IPS DF 6.9 (cell line): ENCODE results near the gene ANTXR2.

Experiments
- DNase-seq: peaks from one replicate; pipeline ENCODE4 v3.0.0-alpha.2; 2013; ENCODE audit warnings: low read depth, low spot score
- H3K27ac ChIP-seq: one replicate; pipeline ENCODE4 v1.5.1; 2013; ENCODE audit warnings: low read length, control low read depth
- H3K27me3 ChIP-seq: 2 replicates; pipeline ENCODE4 v1.6.1; 2013; ENCODE audit warnings: mild to moderate bottlenecking, low read length; ENCODE audit not compliant: control insufficient read depth, insufficient read depth
- H3K36me3 ChIP-seq: 2 replicates; pipeline ENCODE4 v1.6.1; 2013; ENCODE audit warnings: low read length; ENCODE audit not compliant: control insufficient read depth, insufficient read depth
- H3K4me1 ChIP-seq: 2 replicates; pipeline ENCODE4 v1.6.1; 2013; ENCODE audit warnings: low read length; ENCODE audit not compliant: control insufficient read depth, insufficient read depth
- H3K4me3 ChIP-seq: 2 replicates; pipeline ENCODE4 v1.5.1; 2013; ENCODE audit warnings: mild to moderate bottlenecking, low read length
- H3K9me3 ChIP-seq: 2 replicates; pipeline ENCODE4 v1.6.1; 2013; ENCODE audit warnings: low read length, inconsistent platforms; ENCODE audit not compliant: control insufficient read depth, insufficient read depth
- WGBS: extraction: QIAGEN DNeasy Blood & Tissue Kit; methylation state at CpG from one replicate; pipeline ENCODE4 v1.1.7; 2013; ENCODE audit warnings: mixed read lengths, missing lambda C conversion rate; ENCODE audit not compliant: insufficient read length, insufficient coverage; 5-methylcytosine and 5-hydroxymethylcytosine counted together

ANTXR2 gene

DNA sequence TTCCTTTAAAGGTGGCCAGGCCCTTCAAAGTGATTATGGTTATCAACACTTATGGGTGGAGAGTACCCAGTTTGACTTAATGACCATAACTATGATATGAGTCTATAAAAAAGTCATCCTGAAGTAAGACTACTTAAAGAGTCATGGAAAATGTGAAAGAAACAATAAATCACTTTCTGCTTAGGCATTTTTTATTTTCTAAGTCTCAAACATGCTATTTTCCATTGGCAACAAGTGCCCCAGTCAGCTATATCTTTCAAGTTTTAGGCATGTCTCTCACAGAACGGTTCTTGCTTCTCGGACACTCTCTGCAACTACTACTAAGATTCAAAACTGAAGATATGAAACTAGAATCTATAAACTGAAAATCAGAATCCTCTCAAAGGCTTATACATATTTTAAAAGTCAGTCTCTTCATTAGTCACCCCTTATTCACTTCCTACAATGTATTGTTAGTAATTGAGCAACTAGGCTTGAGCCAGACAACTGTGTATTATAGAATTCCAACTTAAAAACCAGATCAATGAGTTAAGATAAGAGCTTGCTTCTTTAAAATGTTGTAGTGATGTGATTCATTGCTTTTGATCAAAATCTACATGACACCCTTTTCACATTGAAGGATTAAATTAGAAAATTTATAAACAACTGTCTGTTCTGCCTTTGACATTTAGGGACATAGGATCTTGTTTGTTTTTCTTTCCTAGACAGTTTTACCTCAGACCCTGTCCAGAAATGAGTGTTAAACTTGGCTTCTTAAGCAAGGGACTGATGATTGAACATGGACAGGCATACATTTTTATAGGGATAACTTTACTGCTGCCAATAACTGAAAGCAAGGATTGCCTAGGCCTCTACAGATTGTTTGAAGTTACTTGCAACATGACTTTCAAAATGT, 2.9 kb downstream of the ANTXR2 start:
- Histone ChIP-seq H3K4me1 (no peaks in the 10 kb centered on the region), H3K27ac (no peak overlapping the region), H3K27me3 (no peaks in the 10 kb centered on the region), H3K36me3 (no peaks in the 10 kb centered on the region), H3K9me3 (no peaks in the 10 kb centered on the region), H3K4me3 (no peak overlapping the region)
- WGBS = no CpG with 5 or more reads among the region's 2 CpGs
- DNase-seq = no peak

DNA sequence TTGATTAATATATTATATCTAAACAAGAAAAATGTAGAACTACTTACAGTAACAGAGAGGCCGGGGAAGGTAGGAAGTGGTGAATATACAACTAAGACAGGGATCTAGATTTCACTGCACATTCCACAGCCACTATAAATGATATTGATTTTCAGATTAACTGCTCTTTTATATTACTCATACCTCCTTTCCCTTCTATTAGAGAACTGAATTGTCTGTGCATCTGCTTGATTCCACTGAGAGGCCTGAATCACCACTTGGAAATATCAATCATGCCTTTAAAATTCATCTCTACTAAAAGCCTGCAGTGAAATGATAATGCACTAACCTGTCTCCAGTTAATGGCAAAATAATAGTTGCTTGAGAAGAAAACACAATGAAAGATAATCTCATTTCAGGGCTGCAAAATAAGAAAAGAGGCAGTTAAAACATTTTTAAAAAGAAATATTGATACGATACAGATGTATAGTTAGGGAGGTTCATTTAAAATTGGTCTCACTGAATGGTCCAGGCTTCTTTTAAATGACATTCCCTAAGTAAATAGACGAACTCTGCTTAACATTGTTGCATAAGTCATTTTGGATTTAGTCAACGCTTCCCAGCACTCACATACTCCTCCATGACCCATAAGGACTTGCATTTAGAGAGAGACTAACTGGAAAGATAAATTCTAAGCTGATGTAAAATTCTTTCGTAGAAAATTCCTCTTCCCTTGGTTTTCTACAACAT, 3.8 kb downstream of the ANTXR2 start:
- no peaks in the 10 kb centered on the region for H3K27me3 ChIP-seq
- no peaks in the 10 kb centered on the region for H3K4me1 ChIP-seq
- no peaks in the 10 kb centered on the region for H3K9me3 ChIP-seq
- H3K4me3 ChIP-seq = no peak overlapping the region
- no peaks in the 10 kb centered on the region for H3K36me3 ChIP-seq
- no peak for DNase-seq
- WGBS = no CpG with 5 or more reads among the region's 5 CpGs
- no peak overlapping the region for H3K27ac ChIP-seq

DNA sequence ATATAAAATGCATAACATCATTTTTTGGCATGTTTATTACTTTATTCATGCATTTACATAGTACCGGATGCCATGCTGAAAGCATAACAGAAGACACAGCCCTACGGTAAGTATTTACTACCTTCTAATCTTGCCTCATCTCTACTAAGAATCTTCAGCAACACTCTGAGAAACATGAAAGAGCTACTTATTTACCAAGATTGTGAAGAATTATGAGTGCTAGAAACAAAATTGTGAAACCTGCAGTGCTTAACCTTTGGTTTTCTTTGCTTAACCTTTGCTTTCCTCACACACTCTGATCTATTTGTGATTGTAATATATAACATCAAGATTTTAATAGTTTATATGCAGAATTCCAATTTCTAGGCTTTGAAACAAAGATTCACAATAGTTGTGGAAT, 7.4 kb downstream of the ANTXR2 start:
- Histone ChIP-seq H3K4me1 (no peaks in the 10 kb centered on the region), H3K27ac (no peak overlapping the region), H3K4me3 (no peak overlapping the region), H3K9me3 (no peaks in the 10 kb centered on the region), H3K27me3 (no peaks in the 10 kb centered on the region), H3K36me3 (no peaks in the 10 kb centered on the region)
- DNase-seq = no peak
- WGBS = no CpG with 5 or more reads among the region's 2 CpGs

DNA sequence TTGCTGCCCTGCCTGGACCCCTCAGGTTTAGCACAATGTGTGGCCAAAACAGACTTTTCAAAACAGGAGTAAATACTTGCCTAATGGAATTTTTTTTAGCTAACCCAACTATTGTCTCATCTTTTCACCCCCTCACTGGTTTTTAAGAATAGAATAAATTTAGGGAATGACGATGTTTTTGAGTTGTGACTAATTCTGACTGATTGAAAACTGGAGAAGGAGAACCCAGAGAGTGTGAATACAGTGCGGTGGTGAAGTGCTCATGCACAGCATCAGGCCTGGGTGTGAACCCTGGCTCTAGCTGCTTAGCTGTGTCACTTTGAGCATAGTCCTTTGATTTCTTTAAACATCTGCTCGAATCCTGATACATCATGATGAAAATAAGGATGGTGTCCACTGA, 10.5 kb downstream of the ANTXR2 start:
- no peaks in the 10 kb centered on the region; the same call in 1 of the 2 replicates for H3K4me1 ChIP-seq
- no peak overlapping the region for H3K27ac ChIP-seq
- H3K9me3 ChIP-seq = no peaks in the 10 kb centered on the region
- no peaks in the 10 kb centered on the region for H3K27me3 ChIP-seq
- 100% methylated on average over 1 of the region's 3 CpGs for WGBS
- DNase-seq = no peak
- no peak overlapping the region for H3K4me3 ChIP-seq
- H3K36me3 ChIP-seq = no peaks in the 10 kb centered on the region

DNA sequence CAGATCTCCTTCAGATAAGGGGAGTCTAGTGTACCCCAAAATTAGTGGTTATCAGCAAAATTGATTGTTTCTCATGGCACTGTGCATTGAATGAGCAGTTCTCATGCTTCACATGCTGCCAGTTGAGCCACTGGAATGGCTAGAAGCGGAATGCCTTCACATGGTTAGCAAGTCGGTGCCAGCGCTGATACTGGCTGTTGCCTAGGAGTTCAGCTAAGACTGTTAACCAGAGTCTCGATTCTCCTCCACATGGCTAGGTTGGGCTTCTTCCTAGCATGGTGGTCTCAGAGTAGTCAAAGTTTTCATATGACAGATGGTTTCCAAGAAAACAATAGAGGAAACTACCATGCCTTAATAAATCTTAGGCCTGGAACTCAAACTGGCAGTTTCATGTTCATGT, 12.2 kb downstream of the ANTXR2 start:
- Histone ChIP-seq H3K36me3 (no peaks in the 10 kb centered on the region), H3K27me3 (no peaks in the 10 kb centered on the region), H3K27ac (no peak overlapping the region), H3K4me3 (no peak overlapping the region), H3K4me1 (no peaks in the 10 kb centered on the region; the same call in 1 of the 2 replicates), H3K9me3 (no peaks in the 10 kb centered on the region)
- no CpG with 5 or more reads among the region's 4 CpGs for WGBS
- no peak for DNase-seq

DNA sequence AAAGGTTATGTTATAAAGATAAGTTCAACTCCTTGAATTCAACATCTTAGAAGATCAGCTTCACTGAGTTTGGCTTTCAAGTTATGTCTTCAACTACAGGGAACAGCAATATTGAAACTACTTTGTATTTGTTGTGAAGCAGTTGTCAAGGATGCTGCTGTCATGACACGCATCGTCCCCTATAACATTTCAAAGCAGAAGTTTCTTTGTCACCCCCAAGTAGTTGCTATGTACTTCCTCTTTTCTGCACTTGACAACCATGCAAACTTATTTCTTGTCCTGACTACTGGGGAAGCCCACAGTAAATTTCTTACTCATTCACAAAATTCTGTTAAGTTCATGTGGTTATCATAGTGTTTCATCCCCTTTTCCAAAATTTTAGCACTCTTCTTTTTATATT, 14.3 kb downstream of the ANTXR2 start:
- no peak for DNase-seq
- H3K36me3 ChIP-seq = no peaks in the 10 kb centered on the region
- H3K27me3 ChIP-seq = no peaks in the 10 kb centered on the region
- H3K4me1 ChIP-seq = no peaks in the 10 kb centered on the region; the same call in 1 of the 2 replicates
- H3K27ac ChIP-seq = no peak overlapping the region
- no peak overlapping the region for H3K4me3 ChIP-seq
- no peaks in the 10 kb centered on the region for H3K9me3 ChIP-seq
- WGBS = no CpG with 5 or more reads among the region's 2 CpGs

DNA sequence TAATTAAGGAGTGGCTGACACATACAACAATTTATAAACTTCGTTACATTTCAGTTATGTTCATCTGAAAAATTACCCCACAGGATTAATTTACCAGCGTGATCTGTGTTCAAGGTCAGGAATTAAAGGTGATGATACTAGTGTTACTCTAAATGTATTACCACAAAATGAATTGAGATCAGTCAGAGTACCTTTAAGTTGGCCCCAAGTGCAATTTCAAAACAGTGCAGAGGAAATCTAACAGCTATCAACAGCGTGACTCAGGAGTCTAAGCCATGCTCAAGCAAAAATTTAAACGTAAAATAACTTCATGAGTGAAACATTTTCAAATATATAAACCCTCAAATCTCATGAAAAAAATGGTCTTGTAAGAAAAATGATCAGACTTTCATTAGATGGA, 18.7 kb downstream of the ANTXR2 start:
- peaks cover 2% of the 10 kb centered on the region; the same call in 1 of the 2 replicates for H3K4me1 ChIP-seq
- H3K4me3 ChIP-seq = no peak overlapping the region
- DNase-seq = no peak
- no peaks in the 10 kb centered on the region for H3K9me3 ChIP-seq
- H3K27ac ChIP-seq = no peak overlapping the region
- WGBS = no CpG with 5 or more reads among the region's 4 CpGs
- no peaks in the 10 kb centered on the region for H3K36me3 ChIP-seq
- H3K27me3 ChIP-seq = no peaks in the 10 kb centered on the region

DNA sequence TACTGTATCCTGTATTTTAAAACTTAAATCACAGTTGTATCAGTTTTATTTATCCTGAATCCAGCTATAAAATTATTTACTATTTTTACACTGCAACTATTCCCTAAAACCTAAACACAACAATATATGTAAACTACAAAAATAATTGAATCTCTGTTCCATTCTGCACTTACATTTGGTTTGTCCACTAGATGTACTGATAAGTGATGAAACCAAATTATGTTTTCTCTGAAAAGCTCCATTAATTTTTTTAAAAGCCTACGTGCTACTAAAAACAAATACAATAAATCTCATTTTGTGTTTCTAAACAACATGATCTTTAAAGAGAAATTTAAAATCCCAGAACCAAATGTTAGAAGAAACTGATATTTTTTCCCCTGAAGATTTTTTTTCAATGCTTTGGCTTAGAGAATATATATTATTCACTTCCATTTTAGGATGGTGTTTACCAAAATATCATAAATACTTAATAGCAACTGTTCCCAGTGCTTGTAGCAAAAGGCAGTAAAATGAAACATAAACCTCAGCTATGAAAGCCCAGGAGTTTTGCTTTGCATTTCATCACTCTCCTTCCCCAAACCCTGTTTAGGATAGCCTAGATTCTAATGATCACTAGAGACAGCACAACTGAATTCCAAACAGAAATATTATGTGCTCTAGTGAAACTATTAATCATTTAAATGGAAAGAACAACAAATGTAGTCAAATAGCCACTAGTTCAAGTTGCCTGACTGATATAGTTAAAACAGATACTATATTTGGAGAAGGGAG, 19.7 kb downstream of the ANTXR2 start:
- no peak for DNase-seq
- peaks cover 2% of the 10 kb centered on the region; the same call in 1 of the 2 replicates for H3K4me1 ChIP-seq
- H3K36me3 ChIP-seq = no peaks in the 10 kb centered on the region
- no CpG with 5 or more reads among the region's 1 CpG for WGBS
- no peaks in the 10 kb centered on the region for H3K9me3 ChIP-seq
- H3K27ac ChIP-seq = no peak overlapping the region
- no peak overlapping the region for H3K4me3 ChIP-seq
- no peaks in the 10 kb centered on the region for H3K27me3 ChIP-seq

DNA sequence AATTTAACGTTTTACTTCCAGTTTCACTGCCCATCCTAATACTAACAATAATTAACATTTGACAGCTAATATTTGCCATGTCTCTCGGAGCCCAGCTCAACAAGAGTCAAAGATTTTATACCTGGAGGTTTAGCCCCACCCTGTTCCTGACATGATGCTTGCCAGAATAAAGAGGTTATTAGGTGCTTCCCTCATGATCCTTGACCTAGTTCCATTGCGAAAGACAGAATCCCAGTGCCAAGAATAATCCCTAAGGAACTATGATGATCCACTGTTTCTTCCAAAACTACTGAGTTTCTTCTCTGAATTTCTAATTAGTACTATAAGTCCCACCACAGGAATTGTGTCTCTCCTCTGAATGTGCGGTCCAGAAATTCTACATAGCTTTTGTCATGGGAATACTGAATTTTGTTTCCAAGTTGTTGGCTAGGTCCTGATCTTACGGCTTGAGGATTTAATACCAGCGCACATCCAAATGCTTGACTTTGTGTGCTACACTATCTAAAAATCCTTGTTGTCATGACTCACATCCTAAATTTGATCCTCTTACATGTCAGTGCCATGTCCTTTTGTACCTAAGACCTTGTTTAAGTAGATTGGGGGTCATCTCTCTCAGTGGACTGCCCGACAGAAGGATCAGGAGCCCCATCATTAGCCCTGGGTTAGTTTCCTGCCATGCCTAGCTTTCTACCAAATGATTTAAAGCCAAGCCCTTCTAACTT, 23.1 kb downstream of the ANTXR2 start:
- Histone ChIP-seq H3K9me3 (no peaks in the 10 kb centered on the region), H3K27ac (no peak overlapping the region), H3K27me3 (no peaks in the 10 kb centered on the region), H3K4me3 (no peak overlapping the region), H3K4me1 (peaks cover 2% of the 10 kb centered on the region; the same call in 1 of the 2 replicates), H3K36me3 (no peaks in the 10 kb centered on the region)
- DNase-seq = no peak
- WGBS = 100% methylated on average over 1 of the region's 7 CpGs

DNA sequence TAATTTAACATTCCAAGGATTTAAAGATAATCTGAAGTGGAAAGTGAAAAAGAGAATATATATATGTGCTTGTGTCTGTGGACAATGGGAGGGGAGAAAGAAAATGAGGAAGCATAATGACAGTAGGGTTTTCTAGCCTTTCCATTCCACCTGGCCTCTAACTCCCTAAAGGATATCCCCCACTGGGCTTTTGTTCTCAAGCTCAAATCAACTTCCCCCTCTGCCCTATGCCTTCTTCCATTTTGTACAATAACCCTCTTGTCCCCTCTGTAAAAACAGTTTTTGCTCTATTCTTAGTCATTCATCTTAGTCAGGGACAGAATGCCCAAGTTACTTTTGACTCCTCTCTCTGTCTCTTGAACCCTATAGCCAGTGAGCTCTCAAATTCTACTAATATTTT, 23.6 kb downstream of the ANTXR2 start:
- DNase-seq = peak; percentile 43
- Histone ChIP-seq H3K27me3 (no peaks in the 10 kb centered on the region), H3K4me3 (no peak overlapping the region), H3K36me3 (no peaks in the 10 kb centered on the region), H3K4me1 (peaks cover 2% of the 10 kb centered on the region; the same call in 1 of the 2 replicates), H3K9me3 (no peaks in the 10 kb centered on the region), H3K27ac (no peak overlapping the region)
